DMS153 treated with DMSO at 0.1 percent for 48 hours (cell line): ENCODE results near the gene PLOD2.

Experiments
- DNase-seq: peaks from one replicate; lab custom pipeline; 2025; ENCODE audit not compliant: unreplicated experiment; lab: John Stamatoyannopoulos, UW

Gene PLOD2

GRCh38 chr3:146050691-146051090 is 110.3 kb downstream of the PLOD2 start:
- no peak for DNase-seq

- DNase-seq, result no peak
Observed at GRCh38 chr3:146047485-146047884, 113.5 kb downstream of the PLOD2 start.

GRCh38 chr3:146044046-146044445 is 116.9 kb downstream of the PLOD2 start:
- DNase-seq, result no peak

GRCh38 chr3:146040630-146041029 is 120.4 kb downstream of the PLOD2 start:
- DNase-seq, result no peak

GRCh38 chr3:146037697-146038096 is 123.3 kb downstream of the PLOD2 start:
- DNase-seq, result no peak

- DNase-seq, result no peak
Observed at GRCh38 chr3:146036281-146036680, 124.7 kb downstream of the PLOD2 start.

GRCh38 chr3:146035366-146035765 is 125.6 kb downstream of the PLOD2 start:
- no peak for DNase-seq

GRCh38 chr3:146033950-146034349 is 127.0 kb downstream of the PLOD2 start:
- no peak for DNase-seq

GRCh38 chr3:146026547-146026946 is 134.4 kb downstream of the PLOD2 start:
- no peak for DNase-seq

- no peak for DNase-seq
Observed at GRCh38 chr3:146024260-146024659, 136.7 kb downstream of the PLOD2 start.

- DNase-seq, result no peak
Observed at GRCh38 chr3:146020969-146021368, 140.0 kb downstream of the PLOD2 start.

- no peak for DNase-seq
Observed at GRCh38 chr3:146019508-146019907, 141.5 kb downstream of the PLOD2 start.
